Vagina (tissue), 2 donors: ENCODE measurements around the gene PPP4R3A. TPM values are rescaled to one million over a fixed set of nuclear protein-coding genes. Genes with fewer than 3 reads are reported as not detected.

ENCODE experiments used
- DNase-seq, 2 donors: peaks; one replicate each; pipeline ENCODE4 v3.0.0-alpha.2; 2017; ENCODE audit errors: extremely low spot score in 2 of 2
- H3K27ac ChIP-seq: fragments of 200-600 bp; sonication (generic); one replicate; pipeline ENCODE4 v1.5.1; 2019
- H3K27me3 ChIP-seq: fragments of 200-600 bp; sonication (generic); one replicate; pipeline ENCODE4 v1.5.1; 2019
- H3K36me3 ChIP-seq, 2 donors: fragments of 200-600 bp; sonication (generic); one replicate each; pipeline ENCODE4 v1.5.1; 2017 to 2019
- H3K4me1 ChIP-seq: fragments of 200-600 bp; sonication (generic); one replicate; pipeline ENCODE4 v1.5.1; 2019
- H3K4me3 ChIP-seq, 2 donors: fragments of 200-600 bp; sonication (generic); 1 replicate in 1 of 2; 2 replicates in 1 of 2; pipeline ENCODE4 v1.5.1; 2016 to 2019
- H3K9me3 ChIP-seq: fragments of 200-600 bp; sonication (generic); one replicate; pipeline ENCODE4 v1.5.1; 2019
- CTCF ChIP-seq, 3 experiments: fragments of 450-650 bp in 2 of 3; fragments of 200-600 bp in 1 of 3; sonication (generic) in 1 of 3; IDR thresholded peaks; one replicate each; pipeline ENCODE4 v1.5.1; 2017 to 2019; ENCODE audit warnings: antibody characterized with exemption in 3 of 3, mild to moderate bottlenecking in 2 of 3, moderate library complexity in 2 of 3
- POLR2A ChIP-seq, 2 donors: fragments of 450-650 bp; IDR thresholded peaks; one replicate each; pipeline ENCODE4 v1.6.1; 2017; ENCODE audit warnings: antibody characterized with exemption in 2 of 2, mild to moderate bottlenecking in 2 of 2, moderate library complexity in 2 of 2
- POLR2AphosphoS5 ChIP-seq, 2 donors: sonication (generic); formaldehyde crosslinking; IDR thresholded peaks; one replicate each; pipeline ENCODE4 v1.9.0; 2017; ENCODE audit warnings: antibody characterized with exemption in 2 of 2, mild to moderate bottlenecking in 2 of 2, low read depth in 1 of 2; ENCODE audit not compliant: insufficient read depth in 1 of 2
- intact Hi-C: fragments of 100-400 bp; cut with DNase I; formaldehyde crosslinking; loops from one replicate; pipeline ENCODE4 v1.15.1; 2023
- total RNA-seq: library from RNA; depleted of rRNA; stranded (reverse); fragments of >200 nt; gene quantifications from one replicate; pipeline ENCODE4 v1.2.3, GENCODE V29; 2016

PPP4R3A gene
- total RNA-seq, 1 donor from 2014 or later = 61.6 TPM

GRCh38 chr14:91484186-91484585, 25.9 kb downstream of the PPP4R3A start:
- Histone ChIP-seq H3K4me3 (no peak overlapping the region), H3K9me3 (no peaks in the 10 kb centered on the region), H3K36me3 (peaks cover 0 to 51% of the 10 kb centered on the region in 2 donors), H3K27me3 (no peaks in the 10 kb centered on the region), H3K4me1 (peaks cover 34% of the 10 kb centered on the region), H3K27ac (no peak overlapping the region)
- intact Hi-C loops = no loop called here
- DNase-seq = no peak
- TF ChIP-seq CTCF (IDR thresholded peaks at IDR 0.05) = no peak

- Histone ChIP-seq H3K9me3 (no peaks in the 10 kb centered on the region), H3K4me1 (peaks cover 34% of the 10 kb centered on the region), H3K27ac (no peak overlapping the region), H3K4me3 (no peak overlapping the region), H3K27me3 (no peaks in the 10 kb centered on the region), H3K36me3 (peaks cover 0 to 67% of the 10 kb centered on the region in 2 donors)
- DNase-seq = no peak
- intact Hi-C loops = no loop called here
- TF ChIP-seq POLR2A (IDR thresholded peaks at IDR 0.05) (no peak), POLR2AphosphoS5 (IDR thresholded peaks at IDR 0.05; ENCODE audit: insufficient read depth in 1 of 2, low read depth in 1 of 2) (no peak), CTCF (IDR thresholded peaks at IDR 0.05) (no peak)
Measured at GRCh38 chr14:91482263-91483013, 27.7 kb downstream of the PPP4R3A start.

GRCh38 chr14:91477388-91477787, 32.7 kb downstream of the PPP4R3A start:
- intact Hi-C loops = no loop called here
- Histone ChIP-seq H3K27me3 (no peaks in the 10 kb centered on the region), H3K36me3 (peaks cover 0 to 93% of the 10 kb centered on the region in 2 donors), H3K4me1 (peaks cover 26% of the 10 kb centered on the region), H3K4me3 (no peak overlapping the region), H3K9me3 (no peaks in the 10 kb centered on the region), H3K27ac (no peak overlapping the region)
- no peak for TF ChIP-seq CTCF (IDR thresholded peaks at IDR 0.05)
- no peak for TF ChIP-seq POLR2A (IDR thresholded peaks at IDR 0.05)
- TF ChIP-seq POLR2AphosphoS5 (IDR thresholded peaks at IDR 0.05; ENCODE audit: insufficient read depth in 1 of 2, low read depth in 1 of 2) = no peak
- no peak for DNase-seq

- Histone ChIP-seq H3K4me1 (peaks cover 9% of the 10 kb centered on the region), H3K36me3 (peaks cover 0 to 87% of the 10 kb centered on the region in 2 donors)
Measured at GRCh38 chr14:91473046-91473445, 37.1 kb downstream of the PPP4R3A start.

More at GRCh38 chr14:91473046-91473445, 37.1 kb downstream of the PPP4R3A start:
- no peaks in the 10 kb centered on the region for H3K27me3 ChIP-seq
- no peak overlapping the region for H3K4me3 ChIP-seq
- no peak for TF ChIP-seq POLR2AphosphoS5 (IDR thresholded peaks at IDR 0.05; ENCODE audit: insufficient read depth in 1 of 2, low read depth in 1 of 2)
- no peak for TF ChIP-seq CTCF (IDR thresholded peaks at IDR 0.05)
- TF ChIP-seq POLR2A (IDR thresholded peaks at IDR 0.05) = no peak
- no peaks in the 10 kb centered on the region for H3K9me3 ChIP-seq
- no peak overlapping the region for H3K27ac ChIP-seq
- intact Hi-C loops = no loop called here
- DNase-seq = no peak
